ENCODE measurements around the gene SELENOI.
A peak's percentile ranks its signal among the peaks of the same experiment; 100 is the strongest.
"Not testable (repeated sequence)": the region's sequence is repeated elsewhere in the genome, so short reads cannot be mapped to it uniquely, and the experiment has no call there.

SELENOI gene

GRCh38 chr2:26305540-26305939 lies 40.4 kb upstream of the SELENOI start:
- TF ChIP-seq Cebpa-rat (IDR thresholded peaks at IDR 0.05), result no peak
- Histone ChIP-seq H3K4me3 (no peak overlapping the region), H3K27me3 (no peaks in the 10 kb centered on the region), H3K9me3 (no peaks in the 10 kb centered on the region), H3K9ac (no peak overlapping the region), H3K36me3 (no peaks in the 10 kb centered on the region), H3K4me2 (no peak overlapping the region), H3K27ac (no peak overlapping the region), H4K20me1 (no peaks in the 10 kb centered on the region), H3K4me1 (peaks cover 2% of the 10 kb centered on the region)

DNA sequence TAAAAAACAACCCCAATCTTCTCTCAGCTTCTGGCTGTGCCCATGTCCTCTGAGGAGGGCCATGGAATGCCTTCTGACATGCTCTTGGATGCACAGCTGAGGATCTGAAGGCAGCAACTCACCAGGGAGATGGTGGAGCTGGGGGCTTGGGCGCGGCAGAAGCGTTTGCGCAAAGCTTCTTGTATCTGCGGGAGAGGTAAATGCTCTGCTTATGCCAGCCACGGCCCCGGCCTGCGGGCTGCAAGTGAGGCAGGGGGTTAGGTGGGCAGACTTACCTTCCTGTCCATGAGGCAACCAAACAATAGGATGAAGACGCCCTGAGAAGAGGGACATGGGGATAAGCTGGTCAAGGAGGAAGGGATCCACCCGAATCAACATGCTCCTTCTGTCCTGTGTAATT lies 36.0 kb upstream of the SELENOI start:
- Histone ChIP-seq H3K4me1 (no peaks in the 10 kb centered on the region), H3K9me3 (no peaks in the 10 kb centered on the region), H3K9ac (no peak overlapping the region), H3K4me3 (no peak overlapping the region), H3K4me2 (no peak overlapping the region), H3K27ac (no peak overlapping the region), H3K36me3 (no peaks in the 10 kb centered on the region), H4K20me1 (no peaks in the 10 kb centered on the region), H3K27me3 (no peaks in the 10 kb centered on the region)
- TF ChIP-seq Cebpa-rat (IDR thresholded peaks at IDR 0.05), result no peak

DNA sequence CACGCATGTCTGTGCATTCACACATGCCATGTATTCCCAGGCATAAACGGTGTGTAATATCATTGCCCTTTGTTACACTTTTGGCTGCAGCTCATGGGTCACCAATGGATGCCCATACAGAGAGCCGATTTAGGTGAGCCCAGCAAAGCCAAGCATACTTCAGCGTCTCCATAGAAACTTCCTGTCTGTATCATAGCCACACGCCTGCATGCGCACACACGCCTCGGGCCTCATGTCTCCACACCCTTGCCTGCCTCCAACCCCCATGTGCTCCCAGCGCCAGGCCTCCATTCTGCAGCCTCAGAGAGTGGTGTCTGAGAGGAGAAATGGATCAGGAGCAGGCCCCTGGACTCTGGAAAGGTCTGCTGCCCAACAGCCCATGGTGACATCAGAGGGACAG lies 33.5 kb upstream of the SELENOI start:
- no peak for TF ChIP-seq Cebpa-rat (IDR thresholded peaks at IDR 0.05)

GRCh38 chr2:26313446-26313845 lies 32.5 kb upstream of the SELENOI start:
- Histone ChIP-seq H3K4me2 (no peak overlapping the region), H3K9ac (no peak overlapping the region), H4K20me1 (no peaks in the 10 kb centered on the region), H3K27ac (no peak overlapping the region), H3K4me1 (no peaks in the 10 kb centered on the region), H3K36me3 (no peaks in the 10 kb centered on the region), H3K9me3 (no peaks in the 10 kb centered on the region), H3K27me3 (no peaks in the 10 kb centered on the region), H3K4me3 (no peak overlapping the region)
- TF ChIP-seq Cebpa-rat (IDR thresholded peaks at IDR 0.05), result no peak

More for the DNA sequence above, 33.5 kb upstream of the SELENOI start:
- H3K4me3 ChIP-seq, result no peak overlapping the region
- no peaks in the 10 kb centered on the region for H3K27me3 ChIP-seq
- no peaks in the 10 kb centered on the region for H3K9me3 ChIP-seq
- no peak overlapping the region for H3K4me2 ChIP-seq
- H3K27ac ChIP-seq, result no peak overlapping the region
- no peak overlapping the region for H3K9ac ChIP-seq
- H3K4me1 ChIP-seq, result no peaks in the 10 kb centered on the region
- no peaks in the 10 kb centered on the region for H3K36me3 ChIP-seq
- H4K20me1 ChIP-seq, result no peaks in the 10 kb centered on the region

- no peak overlapping the region for H3K27ac ChIP-seq
- H3K9me3 ChIP-seq, result no peaks in the 10 kb centered on the region
- H4K20me1 ChIP-seq, result no peaks in the 10 kb centered on the region
- H3K4me2 ChIP-seq, result no peak overlapping the region
- H3K9ac ChIP-seq, result no peak overlapping the region
- H3K4me1 ChIP-seq, result no peaks in the 10 kb centered on the region
- no peak for TF ChIP-seq Cebpa-rat (IDR thresholded peaks at IDR 0.05)
- H3K36me3 ChIP-seq, result no peaks in the 10 kb centered on the region
- no peak overlapping the region for H3K4me3 ChIP-seq
- H3K27me3 ChIP-seq, result no peaks in the 10 kb centered on the region
These were observed 31.7 kb upstream of the SELENOI start for GRCh38 chr2:26314243-26314642.

- H4K20me1 ChIP-seq, result no peaks in the 10 kb centered on the region
- no peak overlapping the region for H3K27ac ChIP-seq
- no peaks in the 10 kb centered on the region for H3K9me3 ChIP-seq
- H3K4me3 ChIP-seq, result no peak overlapping the region
- H3K27me3 ChIP-seq, result no peaks in the 10 kb centered on the region
- H3K4me1 ChIP-seq, result no peaks in the 10 kb centered on the region
- H3K4me2 ChIP-seq, result no peak overlapping the region
- TF ChIP-seq Cebpa-rat (IDR thresholded peaks at IDR 0.05), result no peak
- H3K36me3 ChIP-seq, result no peaks in the 10 kb centered on the region
- no peak overlapping the region for H3K9ac ChIP-seq
These were observed 29.9 kb upstream of the SELENOI start for GRCh38 chr2:26316041-26316440.

- no peaks in the 10 kb centered on the region for H3K27me3 ChIP-seq
- no peaks in the 10 kb centered on the region for H3K36me3 ChIP-seq
- no peaks in the 10 kb centered on the region for H3K9me3 ChIP-seq
- H3K27ac ChIP-seq, result no peak overlapping the region
- H4K20me1 ChIP-seq, result no peaks in the 10 kb centered on the region
- H3K4me1 ChIP-seq, result no peaks in the 10 kb centered on the region
- TF ChIP-seq Cebpa-rat (IDR thresholded peaks at IDR 0.05), result no peak
- no peak overlapping the region for H3K4me2 ChIP-seq
- H3K4me3 ChIP-seq, result no peak overlapping the region
- no peak overlapping the region for H3K9ac ChIP-seq
These were observed 29.1 kb upstream of the SELENOI start for GRCh38 chr2:26316845-26317244.

DNA sequence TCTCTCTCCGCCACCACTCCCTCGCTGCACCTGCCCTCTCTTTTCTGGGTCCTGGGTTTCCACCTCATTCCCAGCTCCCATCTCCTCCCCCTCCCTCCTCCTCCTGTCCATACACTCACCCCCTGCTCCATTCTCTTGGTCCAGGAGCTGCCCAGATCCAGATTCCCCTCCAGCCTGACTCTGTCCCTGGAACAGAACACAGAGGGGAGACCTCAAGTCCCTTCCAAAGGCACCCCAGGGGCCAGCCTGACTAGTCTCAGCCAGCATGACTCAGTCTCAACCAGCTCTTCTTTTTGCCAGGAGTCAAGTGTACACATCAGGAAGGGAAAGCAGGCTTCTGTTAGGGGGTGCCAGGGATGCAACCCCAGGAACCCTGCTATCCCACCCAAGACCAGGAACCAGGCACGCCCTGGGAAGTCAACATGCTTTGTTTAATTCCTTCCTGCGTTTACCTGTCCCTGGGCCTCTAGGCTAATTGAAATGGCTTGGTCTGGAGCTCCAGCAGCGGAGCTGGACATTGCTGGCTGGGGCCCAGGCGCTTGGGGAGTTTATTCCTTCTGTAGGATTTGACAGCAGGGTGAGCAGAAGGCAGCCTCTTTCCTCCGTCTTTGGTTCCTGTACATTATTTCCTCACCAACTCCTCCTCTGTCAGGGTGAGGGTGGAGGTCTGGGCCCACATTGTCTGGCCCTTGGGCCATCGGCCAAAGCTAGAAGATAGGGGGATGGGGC lies 28.4 kb upstream of the SELENOI start:
- no peaks in the 10 kb centered on the region for H3K4me1 ChIP-seq
- no peak for TF ChIP-seq Cebpa-rat (IDR thresholded peaks at IDR 0.05)
- H3K9me3 ChIP-seq, result no peaks in the 10 kb centered on the region
- H4K20me1 ChIP-seq, result no peaks in the 10 kb centered on the region
- no peak overlapping the region for H3K27ac ChIP-seq
- H3K4me2 ChIP-seq, result no peak overlapping the region
- H3K4me3 ChIP-seq, result no peak overlapping the region
- no peaks in the 10 kb centered on the region for H3K27me3 ChIP-seq
- no peak overlapping the region for H3K9ac ChIP-seq
- H3K36me3 ChIP-seq, result no peaks in the 10 kb centered on the region

- Histone ChIP-seq H3K4me3 (no peak overlapping the region), H4K20me1 (no peaks in the 10 kb centered on the region), H3K27me3 (no peaks in the 10 kb centered on the region), H3K4me1 (no peaks in the 10 kb centered on the region), H3K36me3 (no peaks in the 10 kb centered on the region), H3K9ac (no peak overlapping the region), H3K9me3 (no peaks in the 10 kb centered on the region), H3K27ac (0 out of 2 replicates have a peak overlapping the region, but pooled peaks have one; percentile 13), H3K4me2 (no peak overlapping the region)
- TF ChIP-seq Cebpa-rat (IDR thresholded peaks at IDR 0.05), result no peak
These were observed 27.0 kb upstream of the SELENOI start for GRCh38 chr2:26318950-26319349.

- not testable (repeated sequence) for H3K4me3 ChIP-seq, H3K4me2 ChIP-seq, H4K20me1 ChIP-seq, H3K9me3 ChIP-seq, H3K27me3 ChIP-seq, H3K27ac ChIP-seq, H3K36me3 ChIP-seq, H3K9ac ChIP-seq
- peaks cover 28% of the 10 kb centered on the region for H3K4me1 ChIP-seq
These were observed 21.5 kb upstream of the SELENOI start for GRCh38 chr2:26324479-26324878.

GRCh38 chr2:26324903-26325302 lies 21.0 kb upstream of the SELENOI start:
- Histone ChIP-seq H3K9ac (no peak overlapping the region), H3K36me3 (no peaks in the 10 kb centered on the region), H3K4me2 (no peak overlapping the region), H4K20me1 (no peaks in the 10 kb centered on the region), H3K4me3 (no peak overlapping the region), H3K4me1 (peaks cover 32% of the 10 kb centered on the region), H3K9me3 (no peaks in the 10 kb centered on the region), H3K27me3 (no peaks in the 10 kb centered on the region), H3K27ac (no peak overlapping the region)
- TF ChIP-seq Cebpa-rat (IDR thresholded peaks at IDR 0.05), result no peak

All from BLaER1 (cell line).